Stimulated activated naive CD8-positive, alpha-beta T cell treated with anti-CD3 and anti-CD28 coated beads, Interleukin-15, Interleukin-2, amounts not matched to agents 100 ng/mL and 50 ng/mL, for 24 hours (primary cell): Measurements from ENCODE around the gene USP51.
"Not testable (repeated sequence)": the region's sequence is repeated elsewhere in the genome, so short reads cannot be mapped to it uniquely, and the experiment has no call there.

Source experiments
- H3K27ac Mint-ChIP-seq: one replicate; pipeline ENCODE4 v1.8.0; 2021; ENCODE audit warnings: mild to moderate bottlenecking, mixed read lengths
- H3K27me3 Mint-ChIP-seq: one replicate; pipeline ENCODE4 v1.8.0; 2021; ENCODE audit warnings: mixed read lengths
- H3K36me3 Mint-ChIP-seq: one replicate; pipeline ENCODE4 v1.8.0; 2021; ENCODE audit warnings: low read depth, mixed read lengths
- H3K4me1 Mint-ChIP-seq: one replicate; pipeline ENCODE4 v1.8.0; 2021; ENCODE audit warnings: low read depth, mixed read lengths
- H3K4me3 Mint-ChIP-seq: one replicate; pipeline ENCODE4 v1.8.0; 2021; ENCODE audit warnings: mild to moderate bottlenecking, mixed read lengths
- H3K9me3 Mint-ChIP-seq: one replicate; pipeline ENCODE4 v1.8.0; 2021; ENCODE audit warnings: mixed read lengths

USP51 gene

DNA sequence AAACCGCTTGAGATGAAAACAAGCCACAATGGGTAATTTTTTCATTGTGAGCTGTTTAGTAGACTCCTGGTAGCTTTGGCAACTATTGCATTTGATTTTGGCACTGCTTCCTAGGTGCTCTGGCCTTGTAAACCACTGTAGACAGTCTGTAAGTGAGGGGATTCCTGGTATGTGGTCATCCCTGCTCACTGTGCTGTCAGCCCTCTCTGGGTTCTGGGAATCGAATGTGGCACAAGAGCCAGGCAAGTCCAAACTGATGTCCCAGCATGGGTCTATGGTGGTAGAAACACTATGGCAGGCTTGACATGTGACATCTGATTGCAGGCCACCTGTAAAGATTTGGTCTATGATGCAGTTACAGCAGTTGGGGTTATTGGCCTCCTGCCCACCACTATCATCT, 2.5 kb downstream of the USP51 start:
- Mint-ChIP-seq H3K4me3 (no peak overlapping the region), H3K4me1 (peaks cover 14% of the 10 kb centered on the region), H3K27ac (no peak overlapping the region), H3K27me3 (no peaks in the 10 kb centered on the region), H3K9me3 (no peaks in the 10 kb centered on the region), H3K36me3 (no peaks in the 10 kb centered on the region)

DNA sequence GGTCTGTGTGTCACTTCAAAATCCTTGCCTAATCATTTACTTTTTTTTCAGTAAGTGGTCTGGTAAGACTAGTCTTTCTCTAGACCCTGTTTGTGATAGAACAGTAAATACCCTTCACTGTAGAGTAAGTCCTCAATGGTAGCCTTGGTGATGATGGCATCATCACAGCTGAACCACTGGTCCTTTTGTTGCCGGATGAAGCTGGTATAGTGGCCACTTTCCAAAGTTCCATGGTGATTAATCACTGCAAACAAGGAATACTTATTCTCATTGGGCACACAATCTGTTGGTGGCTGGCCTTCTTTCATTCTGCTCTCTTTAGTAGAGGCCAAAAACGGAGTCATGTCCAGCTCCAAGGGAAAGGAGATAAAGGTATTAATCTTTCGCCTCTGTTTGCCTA, 2.9 kb downstream of the USP51 start:
- Mint-ChIP-seq H3K4me3 (no peak overlapping the region), H3K9me3 (no peaks in the 10 kb centered on the region), H3K27me3 (no peaks in the 10 kb centered on the region), H3K27ac (no peak overlapping the region), H3K36me3 (no peaks in the 10 kb centered on the region), H3K4me1 (peaks cover 14% of the 10 kb centered on the region)

DNA sequence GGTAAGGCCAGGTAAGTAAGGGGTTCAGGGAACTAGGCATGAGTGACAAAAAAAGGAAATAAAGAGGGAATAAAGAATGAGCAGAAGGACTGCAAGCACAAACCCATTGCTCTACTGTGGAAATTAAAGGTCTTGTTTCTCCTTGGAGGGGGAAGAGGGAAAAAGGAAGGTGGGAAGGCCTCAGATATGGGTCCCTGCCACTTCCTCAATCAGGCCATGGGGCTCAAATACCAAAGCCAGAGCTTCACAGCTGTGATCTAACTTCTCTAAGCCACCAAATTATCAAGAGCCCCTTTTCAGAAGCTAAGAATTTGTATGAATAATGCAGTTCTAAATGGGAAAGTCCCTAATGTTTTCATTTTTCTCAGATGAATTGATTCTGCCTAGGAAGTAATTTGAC, 4.7 kb downstream of the USP51 start:
- Mint-ChIP-seq H3K9me3 (no peaks in the 10 kb centered on the region), H3K27me3 (no peaks in the 10 kb centered on the region), H3K4me3 (no peak overlapping the region), H3K27ac (no peak overlapping the region), H3K4me1 (peaks cover 10% of the 10 kb centered on the region), H3K36me3 (no peaks in the 10 kb centered on the region)

DNA sequence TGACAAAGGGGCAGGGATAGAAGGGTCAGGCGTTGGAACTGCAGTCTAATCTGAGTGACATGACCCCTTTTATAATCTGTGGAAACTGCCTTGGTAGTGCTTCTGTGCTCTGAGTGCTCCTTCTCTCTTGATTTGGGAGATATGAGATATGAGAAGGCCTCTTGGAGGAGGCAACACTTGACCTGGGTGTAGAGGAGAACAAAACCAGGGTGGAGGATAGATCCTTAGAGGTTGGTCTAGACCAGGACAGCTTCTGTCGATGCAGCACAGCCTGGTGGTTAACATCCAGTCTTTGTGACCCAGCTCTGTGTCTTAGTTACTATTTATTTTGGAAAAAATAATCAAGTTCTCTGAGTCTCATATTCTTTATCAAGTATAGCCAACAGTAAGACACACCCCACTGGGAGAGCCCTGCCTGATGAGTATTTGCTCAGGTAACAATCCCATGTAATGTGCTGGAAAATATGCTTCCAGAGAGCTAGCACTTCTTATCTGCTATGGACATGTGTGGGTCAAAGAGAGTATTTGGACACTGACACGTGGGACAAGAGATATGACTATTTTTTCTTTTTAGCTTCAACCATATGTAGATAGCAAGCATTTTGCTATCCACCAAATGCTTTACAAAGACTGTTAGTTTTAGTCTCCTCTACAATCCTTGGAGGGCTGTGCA, 9.1 kb downstream of the USP51 start:
- H3K4me1 Mint-ChIP-seq = no peaks in the 10 kb centered on the region
- no peak overlapping the region for H3K27ac Mint-ChIP-seq
- H3K9me3 Mint-ChIP-seq = no peaks in the 10 kb centered on the region
- H3K27me3 Mint-ChIP-seq = no peaks in the 10 kb centered on the region
- H3K36me3 Mint-ChIP-seq = no peaks in the 10 kb centered on the region
- no peak overlapping the region for H3K4me3 Mint-ChIP-seq

DNA sequence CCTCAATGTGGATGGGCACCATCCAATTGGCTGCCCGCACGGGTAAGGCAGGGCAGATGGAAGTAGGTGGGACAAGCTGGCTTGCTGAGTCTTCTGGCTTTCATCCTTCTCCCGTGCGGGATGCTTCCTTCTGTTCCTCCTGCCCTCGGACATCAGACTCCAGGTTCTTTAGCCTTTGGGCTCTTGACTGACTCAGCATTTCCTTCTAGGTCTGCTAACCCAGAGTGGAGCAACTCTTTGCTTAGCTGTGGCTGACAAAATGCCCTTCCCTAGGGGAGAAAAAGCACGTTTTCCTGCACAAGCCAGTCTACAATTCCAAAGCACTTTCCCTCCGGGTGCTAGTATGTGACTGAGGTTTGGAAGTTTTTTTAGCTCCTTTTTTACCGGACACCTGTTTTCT, 9.7 kb downstream of the USP51 start:
- H3K36me3 Mint-ChIP-seq, H3K27me3 Mint-ChIP-seq, H3K9me3 Mint-ChIP-seq, H3K4me3 Mint-ChIP-seq, H3K4me1 Mint-ChIP-seq, H3K27ac Mint-ChIP-seq: not testable (repeated sequence)

DNA sequence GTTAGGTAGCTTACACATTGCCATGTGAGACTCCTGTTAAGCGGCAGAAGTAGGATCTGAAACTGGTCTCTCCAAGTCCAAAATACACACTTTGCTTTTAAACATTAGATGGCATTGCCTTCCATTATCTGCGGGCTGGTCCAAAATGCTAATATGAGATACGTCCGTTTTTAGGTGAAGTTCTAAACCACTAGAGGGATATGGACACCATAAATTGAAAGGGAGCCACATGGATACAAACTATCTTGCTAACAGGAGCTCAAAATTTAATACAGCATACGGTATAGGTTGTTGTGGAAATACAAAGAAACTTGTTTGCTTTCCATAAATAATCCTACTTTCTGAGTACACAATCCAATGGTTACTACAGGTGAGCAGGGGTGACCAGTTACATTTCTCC, 23.9 kb downstream of the USP51 start:
- H3K27ac Mint-ChIP-seq, H3K9me3 Mint-ChIP-seq, H3K4me1 Mint-ChIP-seq, H3K27me3 Mint-ChIP-seq, H3K4me3 Mint-ChIP-seq, H3K36me3 Mint-ChIP-seq: not testable (repeated sequence)

DNA sequence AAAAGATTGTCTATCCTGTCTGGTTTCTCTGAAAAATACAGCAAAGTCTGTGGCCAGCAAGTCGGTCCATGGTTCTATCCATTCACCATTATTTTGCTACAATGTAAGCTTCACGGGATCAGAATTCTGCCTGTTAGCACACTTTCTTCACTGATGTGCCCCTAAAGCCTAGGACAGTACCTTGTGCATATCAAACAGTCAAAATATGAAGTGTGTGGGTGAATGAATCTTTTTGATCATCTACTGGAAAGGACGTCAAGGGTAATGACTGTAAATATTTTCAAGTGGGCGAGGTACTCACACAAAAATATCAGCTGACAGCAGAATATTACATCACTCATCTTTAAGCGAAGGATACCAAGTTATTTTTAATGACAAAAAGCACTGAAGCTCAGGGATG, 24.5 kb downstream of the USP51 start:
- not testable (repeated sequence) for H3K27me3 Mint-ChIP-seq, H3K27ac Mint-ChIP-seq, H3K4me3 Mint-ChIP-seq, H3K9me3 Mint-ChIP-seq, H3K4me1 Mint-ChIP-seq, H3K36me3 Mint-ChIP-seq

DNA sequence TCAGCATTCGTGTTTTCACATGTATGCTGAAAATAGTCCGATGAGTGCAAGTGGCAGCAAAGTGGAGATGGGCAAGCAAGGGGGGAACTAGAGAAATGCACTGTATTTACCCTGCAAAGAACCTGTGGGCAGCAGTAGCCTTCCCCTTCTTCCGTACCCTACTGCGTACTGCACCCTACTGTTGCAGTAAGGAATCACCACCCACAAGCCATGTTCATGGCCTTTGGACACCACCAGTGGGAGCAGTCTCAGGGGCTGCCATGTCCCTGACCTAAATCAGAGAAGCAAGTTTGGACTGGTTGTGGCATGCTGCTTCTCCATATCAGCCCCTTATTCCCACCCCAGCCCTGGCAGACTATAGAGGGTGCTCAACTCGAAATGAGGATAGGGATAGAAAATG, 25.6 kb downstream of the USP51 start:
- H3K36me3 Mint-ChIP-seq, H3K27me3 Mint-ChIP-seq, H3K27ac Mint-ChIP-seq, H3K9me3 Mint-ChIP-seq, H3K4me3 Mint-ChIP-seq, H3K4me1 Mint-ChIP-seq: not testable (repeated sequence)

DNA sequence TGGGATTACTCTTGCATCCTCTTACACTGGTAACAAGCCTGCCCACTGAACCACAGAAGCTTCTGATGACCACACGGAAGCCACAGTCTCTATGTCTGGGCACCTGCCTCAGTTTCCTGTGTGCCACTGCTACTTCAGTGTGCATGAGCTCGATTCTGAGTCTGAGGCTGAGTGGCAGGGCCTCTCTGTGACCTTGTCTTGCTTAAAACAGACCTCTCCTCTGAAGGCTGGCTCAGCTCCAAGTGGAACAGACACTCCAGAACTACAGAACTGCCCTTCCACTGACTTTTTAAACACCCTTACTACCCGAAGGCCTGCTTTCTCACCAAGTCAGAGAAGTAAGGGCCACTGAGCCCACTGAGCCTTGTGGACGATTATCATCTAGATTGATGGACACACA, 29.7 kb downstream of the USP51 start:
- H3K4me3 Mint-ChIP-seq, H3K4me1 Mint-ChIP-seq, H3K27ac Mint-ChIP-seq: not testable (repeated sequence)

DNA sequence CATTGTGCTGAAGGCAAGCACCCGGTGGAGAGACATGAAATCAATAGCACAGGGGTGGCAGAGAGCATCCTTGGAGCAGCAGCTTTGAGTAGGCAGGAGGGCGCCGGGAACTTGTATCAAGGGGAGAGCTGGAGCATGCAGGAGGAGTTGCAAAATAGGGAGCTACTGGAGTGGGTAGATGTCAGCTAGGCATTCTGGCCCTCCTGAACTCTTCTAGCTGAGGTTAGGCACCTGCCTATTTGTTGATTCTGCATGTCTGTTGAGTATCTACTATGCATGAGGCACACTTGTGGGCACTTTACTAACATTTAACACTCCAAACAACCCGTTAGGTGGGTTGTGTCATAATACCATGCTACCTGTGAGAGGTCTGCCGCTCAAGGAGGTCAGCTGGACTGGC, 30.2 kb downstream of the USP51 start:
- not testable (repeated sequence) for H3K27ac Mint-ChIP-seq, H3K9me3 Mint-ChIP-seq, H3K27me3 Mint-ChIP-seq, H3K4me1 Mint-ChIP-seq, H3K36me3 Mint-ChIP-seq, H3K4me3 Mint-ChIP-seq

More for the DNA sequence above, 29.7 kb downstream of the USP51 start:
- H3K27me3 Mint-ChIP-seq, H3K36me3 Mint-ChIP-seq, H3K9me3 Mint-ChIP-seq: not testable (repeated sequence)

DNA sequence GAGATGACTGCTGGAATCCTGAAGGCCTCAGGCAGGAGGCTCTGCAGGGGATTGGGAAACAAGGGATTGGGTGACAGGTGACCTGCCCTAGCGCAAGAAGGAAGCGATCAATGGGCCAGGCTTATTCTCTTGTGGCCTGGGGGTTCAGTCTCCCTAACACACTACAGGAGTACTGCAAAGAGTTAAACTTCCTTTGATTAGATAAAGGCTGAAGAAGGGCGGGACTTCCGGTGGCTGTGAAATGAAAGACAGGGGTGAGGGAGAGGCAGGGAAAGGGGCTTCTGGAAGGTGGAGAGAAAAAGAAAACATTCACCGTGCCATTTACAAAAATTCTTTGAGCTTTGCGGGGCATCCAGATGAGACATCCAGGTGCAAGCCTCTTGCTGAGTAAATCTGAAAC, 33.9 kb downstream of the USP51 start:
- not testable (repeated sequence) for H3K27ac Mint-ChIP-seq, H3K4me3 Mint-ChIP-seq, H3K9me3 Mint-ChIP-seq, H3K4me1 Mint-ChIP-seq, H3K27me3 Mint-ChIP-seq, H3K36me3 Mint-ChIP-seq

DNA sequence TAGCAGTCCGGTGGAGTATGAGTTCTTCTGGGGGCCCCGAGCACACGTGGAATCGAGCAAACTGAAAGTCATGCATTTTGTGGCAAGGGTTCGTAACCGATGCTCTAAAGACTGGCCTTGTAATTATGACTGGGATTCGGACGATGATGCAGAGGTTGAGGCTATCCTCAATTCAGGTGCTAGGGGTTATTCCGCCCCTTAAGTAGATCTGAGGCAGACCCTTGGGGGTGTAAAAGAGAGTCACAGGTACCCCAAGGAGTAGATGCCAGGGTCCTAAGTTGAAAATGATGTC, 36.9 kb downstream of the USP51 start:
- H3K36me3 Mint-ChIP-seq = no peaks in the 10 kb centered on the region
- H3K9me3 Mint-ChIP-seq = no peaks in the 10 kb centered on the region
- H3K27ac Mint-ChIP-seq = peak overlapping the region; percentile 88
- peaks cover 9% of the 10 kb centered on the region for H3K4me1 Mint-ChIP-seq
- H3K27me3 Mint-ChIP-seq = no peaks in the 10 kb centered on the region
- peak overlapping the region; percentile 93 for H3K4me3 Mint-ChIP-seq

DNA sequence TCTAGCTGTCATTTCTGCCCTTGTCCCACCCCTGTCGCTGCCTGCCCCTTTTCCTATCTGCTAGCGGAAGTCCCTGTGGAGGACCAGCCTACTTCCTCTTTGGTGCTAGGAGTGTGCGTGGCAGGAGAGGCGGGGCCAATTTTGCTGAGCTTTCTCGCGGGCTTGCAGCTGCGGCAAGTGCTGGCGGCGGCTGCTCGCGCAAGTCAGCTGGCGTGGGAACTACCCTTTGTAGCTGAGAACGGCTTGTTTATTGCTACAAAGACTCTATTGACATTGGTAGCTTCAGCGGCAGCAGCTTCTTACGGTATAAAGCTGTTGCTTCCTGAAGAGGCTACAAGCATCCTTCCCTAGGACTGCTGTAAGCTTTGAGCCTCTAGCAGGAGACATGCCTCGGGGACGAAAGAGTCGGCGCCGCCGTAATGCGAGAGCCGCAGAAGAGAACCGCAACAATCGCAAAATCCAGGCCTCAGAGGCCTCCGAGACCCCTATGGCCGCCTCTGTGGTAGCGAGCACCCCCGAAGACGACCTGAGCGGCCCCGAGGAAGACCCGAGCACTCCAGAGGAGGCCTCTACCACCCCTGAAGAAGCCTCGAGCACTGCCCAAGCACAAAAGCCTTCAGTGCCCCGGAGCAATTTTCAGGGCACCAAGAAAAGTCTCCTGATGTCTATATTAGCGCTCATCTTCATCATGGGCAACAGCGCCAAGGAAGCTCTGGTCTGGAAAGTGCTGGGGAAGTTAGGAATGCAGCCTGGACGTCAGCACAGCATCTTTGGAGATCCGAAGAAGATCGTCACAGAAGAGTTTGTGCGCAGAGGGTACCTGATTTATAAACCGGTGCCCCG, 37.4 kb downstream of the USP51 start, which contains the start of gene MAGEH1:
Gene MAGEH1, plus strand, starts transcription at position 138 of the 843 bp plus-strand sequence. Its CDS starts 248 bp downstream, at position 386.
- no peaks in the 10 kb centered on the region for H3K27me3 Mint-ChIP-seq
- H3K27ac Mint-ChIP-seq = peak within 1 kb of the TSS; percentile 88
- peak within 1 kb of the TSS; percentile 93 for H3K4me3 Mint-ChIP-seq
- peaks cover 9% of the 10 kb centered on the region for H3K4me1 Mint-ChIP-seq
- no peaks in the 10 kb centered on the region for H3K36me3 Mint-ChIP-seq
- H3K9me3 Mint-ChIP-seq = no peaks in the 10 kb centered on the region

DNA sequence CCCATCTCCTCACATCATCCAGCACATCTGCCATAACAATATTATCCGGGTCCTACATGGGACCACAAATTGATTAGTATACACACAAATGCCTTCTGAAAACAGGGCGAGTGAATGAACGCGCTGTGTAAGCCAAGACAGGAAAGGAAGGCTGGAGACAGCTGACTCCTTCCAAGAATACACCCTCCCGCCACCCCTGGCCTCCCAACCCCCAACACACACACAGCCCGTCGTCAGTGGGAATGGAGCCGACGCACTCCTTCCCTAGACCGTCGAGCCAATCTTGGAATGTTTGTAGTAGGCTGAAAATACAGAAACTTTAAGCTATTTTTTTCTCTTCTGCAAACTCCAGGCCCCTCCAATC, 38.0 kb downstream of the USP51 start:
- Mint-ChIP-seq H3K4me1 (peaks cover 9% of the 10 kb centered on the region), H3K36me3 (no peaks in the 10 kb centered on the region), H3K9me3 (no peaks in the 10 kb centered on the region), H3K27ac (peak overlapping the region; percentile 88), H3K4me3 (peak overlapping the region; percentile 93), H3K27me3 (no peaks in the 10 kb centered on the region)

DNA sequence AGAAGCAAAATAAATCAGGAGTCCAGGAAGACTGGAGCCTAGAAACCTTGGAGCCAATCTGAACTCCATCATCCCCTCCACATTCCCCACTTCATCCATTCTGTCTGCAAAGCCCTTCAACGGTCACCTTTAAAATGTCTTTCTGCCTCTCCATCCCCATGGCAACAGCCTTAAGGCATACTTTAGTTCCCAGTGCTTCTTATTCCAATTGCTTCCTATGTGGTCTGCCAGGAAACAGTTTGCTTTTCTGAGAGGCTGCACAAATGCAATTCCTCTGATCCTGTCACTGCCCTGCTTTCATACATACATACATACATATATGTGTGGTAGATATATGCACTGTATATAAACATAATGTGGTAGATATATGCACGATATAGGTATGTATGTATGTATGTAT, 38.5 kb downstream of the USP51 start:
- H3K4me1 Mint-ChIP-seq = peaks cover 9% of the 10 kb centered on the region
- no peaks in the 10 kb centered on the region for H3K9me3 Mint-ChIP-seq
- peak overlapping the region; percentile 93 for H3K4me3 Mint-ChIP-seq
- H3K27ac Mint-ChIP-seq = no peak overlapping the region
- no peaks in the 10 kb centered on the region for H3K36me3 Mint-ChIP-seq
- no peaks in the 10 kb centered on the region for H3K27me3 Mint-ChIP-seq

DNA sequence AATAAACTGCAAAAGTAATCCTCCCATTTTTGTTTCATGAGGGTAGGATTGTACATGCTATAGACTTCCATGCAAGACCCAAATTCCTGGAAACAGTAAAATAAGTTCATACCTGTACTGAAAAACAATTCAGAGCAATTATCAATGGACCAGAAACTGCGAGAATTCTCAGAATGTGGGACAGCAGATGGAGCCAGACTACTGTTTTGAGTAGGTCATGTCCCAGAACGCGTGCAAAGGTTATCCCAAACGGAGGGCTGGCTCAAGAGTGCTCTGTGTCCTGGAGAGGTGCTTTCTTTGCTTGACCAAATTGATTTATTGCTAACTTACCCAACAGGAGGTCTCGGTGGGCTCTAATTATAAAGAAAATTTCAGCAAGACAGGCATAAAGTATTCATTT, 39.4 kb downstream of the USP51 start:
- peaks cover 9% of the 10 kb centered on the region for H3K4me1 Mint-ChIP-seq
- peaks cover 3% of the 10 kb centered on the region for H3K27me3 Mint-ChIP-seq
- H3K9me3 Mint-ChIP-seq = no peaks in the 10 kb centered on the region
- no peaks in the 10 kb centered on the region for H3K36me3 Mint-ChIP-seq
- no peak overlapping the region for H3K4me3 Mint-ChIP-seq
- H3K27ac Mint-ChIP-seq = no peak overlapping the region
